SKM-1 (cell line): ENCODE data around the gene C11orf16.
"Not testable (repeated sequence)": the region's sequence is repeated elsewhere in the genome, so short reads cannot be mapped to it uniquely, and the experiment has no call there.

ENCODE experiments used
- DNase-seq: peaks from one replicate; lab custom pipeline; 2025; ENCODE audit not compliant: unreplicated experiment; lab: John Stamatoyannopoulos, UW

C11orf16 gene

DNA sequence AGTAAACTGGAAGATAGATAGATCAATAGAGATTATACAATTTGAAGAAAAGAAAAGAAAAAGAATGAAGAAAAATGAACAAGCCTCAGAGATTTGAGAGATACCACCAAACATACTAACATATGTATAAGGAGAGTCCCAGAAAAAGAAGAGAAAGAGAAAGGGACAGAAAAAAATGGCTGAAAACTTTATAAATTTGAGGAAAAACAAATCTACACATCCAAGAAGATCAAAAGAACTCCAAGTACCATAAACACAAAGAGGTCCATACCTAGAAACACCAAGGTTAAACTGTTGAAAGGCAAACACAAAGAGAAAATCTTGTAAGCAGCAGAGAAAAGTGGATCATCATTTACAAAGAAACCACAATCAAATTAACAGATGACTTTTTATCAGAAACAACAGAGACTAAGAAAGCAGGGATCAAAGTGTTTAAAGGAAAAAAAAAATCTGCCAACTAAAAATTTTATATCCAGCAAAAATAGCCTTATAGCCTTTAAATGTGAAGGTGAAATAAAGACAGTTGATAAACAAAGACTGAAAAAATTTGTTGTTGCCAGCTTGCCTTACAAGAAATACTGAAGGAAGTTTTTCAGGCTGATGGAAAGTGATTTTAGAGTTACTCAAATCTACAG lies 33.5 kb downstream of the C11orf16 start:
- no peak for DNase-seq

DNA sequence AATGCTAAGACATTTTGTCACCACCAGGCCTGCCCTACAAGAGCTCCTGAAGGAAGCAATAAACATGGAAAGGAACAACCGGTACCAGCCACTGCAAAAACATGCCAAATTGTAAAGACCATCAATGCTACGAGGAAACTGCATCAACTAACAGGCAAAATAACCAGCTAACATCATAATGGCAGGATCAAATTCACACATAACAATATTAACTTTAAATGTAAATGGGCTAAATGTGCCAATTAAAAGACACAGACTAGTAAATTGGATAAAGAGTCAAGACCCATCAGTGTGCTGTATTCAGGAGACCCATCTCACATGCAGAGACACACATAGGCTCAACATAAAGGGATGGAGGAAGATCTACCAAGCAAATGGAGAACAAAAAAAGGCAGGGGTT lies 41.6 kb downstream of the C11orf16 start:
- not testable (repeated sequence) for DNase-seq

DNA sequence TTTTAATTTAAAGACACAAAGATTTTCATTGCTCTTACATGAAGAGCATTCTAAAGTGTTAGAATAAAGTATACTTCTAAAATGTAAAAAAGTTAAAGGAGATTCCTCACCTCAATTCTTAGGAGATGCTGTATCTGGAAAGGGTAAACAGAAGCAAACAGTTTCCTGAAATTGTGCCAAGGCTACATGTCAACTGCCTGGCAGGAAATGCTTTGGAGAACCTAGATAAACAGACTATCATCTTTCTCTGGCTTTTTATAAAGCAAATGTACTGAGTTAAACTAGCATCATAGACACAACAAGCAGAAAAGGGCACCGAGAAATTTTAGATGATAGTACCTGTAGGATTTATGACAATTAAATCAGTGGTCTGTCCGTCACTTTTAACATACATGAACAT lies 46.4 kb downstream of the C11orf16 start:
- no peak for DNase-seq

DNA sequence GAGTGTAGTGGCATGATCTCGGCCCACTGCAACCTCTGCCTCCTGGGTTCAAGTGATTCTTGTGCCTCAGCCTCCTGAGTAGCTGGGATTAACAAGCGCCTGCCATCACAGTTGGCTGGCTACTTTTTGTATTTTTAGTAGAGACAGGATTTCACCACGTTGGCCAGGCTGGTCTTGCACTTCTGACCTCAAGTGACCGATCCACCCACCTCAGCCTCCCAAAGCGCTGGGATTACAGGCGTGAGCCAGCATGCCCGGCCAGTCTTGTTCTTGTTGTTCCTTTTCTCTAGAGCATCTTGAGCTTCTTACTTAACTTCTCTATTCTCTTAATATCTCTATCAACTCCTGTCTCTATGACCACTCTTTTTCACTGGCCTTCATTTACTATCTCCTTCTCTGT lies 51.2 kb downstream of the C11orf16 start:
- DNase-seq: peak; percentile 23

DNA sequence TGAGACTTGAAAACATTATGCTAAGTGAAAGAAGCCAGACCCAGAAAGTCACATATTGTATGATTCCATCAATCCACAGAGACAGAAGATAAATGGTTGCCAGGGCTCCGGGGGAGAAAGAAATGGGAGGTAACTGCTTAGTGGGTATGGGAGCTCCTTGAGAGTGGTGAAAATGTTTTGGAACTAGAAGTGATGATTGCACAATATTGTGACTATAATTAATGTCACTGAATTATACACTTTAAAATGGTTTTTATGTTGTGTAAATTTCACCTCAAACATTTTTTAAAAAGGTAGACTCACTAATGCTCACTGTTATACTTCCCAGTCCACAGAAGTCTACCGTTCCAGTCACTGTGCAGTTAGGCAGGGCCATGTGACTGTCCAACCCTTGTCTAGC lies 54.0 kb downstream of the C11orf16 start:
- DNase-seq: no peak

DNA sequence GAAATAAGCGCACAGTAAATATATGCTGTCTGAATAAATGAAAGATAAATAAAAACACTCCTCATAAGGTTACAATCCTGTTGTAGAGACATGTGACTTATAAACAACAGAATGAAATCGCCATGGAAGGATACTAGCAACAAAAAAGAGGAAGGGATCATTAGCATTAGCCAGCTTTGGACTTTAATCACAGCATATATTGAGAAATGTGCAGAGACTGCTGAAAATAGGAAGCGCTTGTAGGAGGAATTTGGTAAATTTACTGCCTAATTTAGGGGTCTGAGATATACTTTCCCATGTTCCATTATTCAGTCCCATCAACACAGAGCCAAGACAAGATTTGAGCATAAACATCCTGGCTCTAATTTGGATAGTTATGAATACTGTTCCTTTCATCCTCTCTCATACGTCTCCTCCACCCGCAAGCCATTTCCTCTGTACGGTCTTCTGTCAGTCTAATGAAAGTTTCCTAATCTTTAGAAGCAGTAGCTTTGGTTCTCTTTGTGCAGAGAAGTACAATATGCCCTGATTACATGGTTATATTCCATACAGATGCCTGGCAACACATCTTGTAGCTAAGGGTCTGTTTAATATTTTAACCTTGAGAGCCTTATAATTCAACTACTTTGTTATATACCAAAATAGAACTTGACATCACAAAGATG lies 58.9 kb downstream of the C11orf16 start:
- DNase-seq: no peak

DNA sequence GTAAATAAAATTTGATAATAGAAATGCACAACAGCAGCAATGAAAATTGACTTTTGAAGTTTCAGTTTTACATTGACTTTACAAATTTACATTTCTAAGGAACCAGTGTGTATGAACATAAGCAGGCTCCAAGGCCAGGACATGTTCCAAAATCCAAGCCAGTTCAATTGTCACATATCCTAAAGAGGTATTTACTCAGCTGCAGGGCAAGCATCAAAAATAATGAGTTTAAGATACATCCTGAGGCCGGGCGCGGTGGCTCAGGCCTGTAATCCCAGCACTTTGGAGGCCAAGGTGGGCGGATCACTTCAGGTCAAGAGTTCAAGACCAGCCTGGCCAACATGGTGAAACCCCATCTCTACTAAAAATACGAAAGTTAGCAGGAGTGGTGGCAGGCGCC lies 60.8 kb downstream of the C11orf16 start:
- DNase-seq: no peak

DNA sequence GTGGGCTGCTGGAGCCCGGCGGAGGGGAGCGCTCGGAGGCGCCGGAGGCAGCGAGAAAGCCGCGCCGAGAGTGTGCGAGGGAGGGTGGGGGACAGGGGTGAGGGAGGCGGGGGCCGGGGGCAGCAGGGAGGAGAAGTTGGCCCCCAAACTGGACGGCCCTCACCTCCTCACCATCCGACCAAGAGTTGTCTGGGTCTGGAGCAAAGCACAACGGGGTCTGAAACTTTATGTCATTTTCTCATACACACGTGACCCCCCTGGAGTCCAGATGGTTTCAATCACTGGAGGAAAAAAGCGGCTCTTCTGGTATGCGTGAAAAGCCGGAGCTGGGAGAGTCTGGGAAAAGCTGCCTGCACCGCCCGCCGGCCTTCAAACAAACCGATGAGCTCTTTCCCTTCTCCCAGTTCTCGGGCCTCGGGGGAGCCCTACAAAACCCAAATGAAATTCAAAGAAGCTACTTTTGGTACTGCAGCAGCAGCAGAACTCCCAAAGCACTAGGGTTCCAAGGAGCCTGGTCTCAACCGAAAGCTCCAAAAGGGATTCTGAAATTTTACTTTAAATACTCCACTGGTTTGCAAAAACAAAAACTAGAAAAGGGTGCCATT lies 61.5 kb downstream of the C11orf16 start:
- DNase-seq: no peak

DNA sequence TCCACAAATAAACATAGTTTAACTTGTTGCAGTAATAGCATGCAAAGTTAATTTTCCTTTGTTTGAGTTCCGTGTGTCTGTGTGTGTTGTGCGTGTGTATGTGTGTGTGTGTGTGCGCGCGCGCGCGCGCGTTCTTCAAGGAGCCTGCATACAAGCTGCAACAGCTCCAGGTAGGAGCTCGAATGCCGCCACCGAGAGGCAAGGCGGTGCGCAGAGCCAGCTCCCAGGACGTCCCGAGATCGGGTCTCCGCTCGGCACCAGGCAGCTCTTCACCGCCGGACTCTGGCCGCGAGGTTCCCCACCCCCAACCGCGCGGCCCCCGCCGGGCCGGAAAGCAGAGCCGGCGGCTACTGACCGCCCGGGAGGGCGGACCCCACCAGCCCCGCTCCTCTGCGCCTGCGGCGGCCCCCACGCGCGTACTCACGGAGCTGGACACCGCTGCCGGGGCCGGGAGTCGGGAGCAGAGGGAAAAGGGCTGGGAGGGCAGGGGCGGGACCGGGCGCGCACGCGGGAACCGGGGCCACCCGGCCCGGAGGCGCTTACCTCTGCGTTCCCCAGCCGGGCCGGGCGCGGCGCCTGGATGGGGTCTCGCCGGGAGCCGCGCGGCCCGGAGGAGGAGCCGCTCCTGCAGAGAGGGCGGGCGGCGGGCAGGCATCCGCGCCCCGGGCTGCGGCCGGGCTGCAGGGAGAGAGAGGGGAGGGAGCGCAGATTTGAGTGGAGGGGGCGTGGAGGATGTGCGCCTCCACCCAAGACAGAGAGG lies 62.2 kb downstream of the C11orf16 start:
- no peak for DNase-seq
